SJCRH30 (cell line): ENCODE data around the gene HCAR1. TPM values are rescaled to one million over a fixed set of nuclear protein-coding genes. Genes with fewer than 3 reads are reported as not detected.
"Not testable (repeated sequence)": the region's sequence is repeated elsewhere in the genome, so short reads cannot be mapped to it uniquely, and the experiment has no call there.

Experiments used
- DNase-seq, 2 experiments: peaks; one replicate each; pipeline ENCODE4 v3.0.0-alpha.2; 2015 to 2020
- H3K27ac ChIP-seq: fragments of 250-450 bp; sonication (Bioruptor Pico); 2 replicates; pipeline ENCODE4 v1.5.1; 2020; ENCODE audit warnings: mild to moderate bottlenecking, moderate library complexity
- H3K27me3 ChIP-seq: fragments of 250-450 bp; sonication (Bioruptor Pico); 2 replicates; pipeline ENCODE4 v1.5.1; 2020; ENCODE audit warnings: mild to moderate bottlenecking, moderate library complexity
- H3K36me3 ChIP-seq: fragments of 250-450 bp; sonication (Bioruptor Pico); 2 replicates; pipeline ENCODE4 v1.5.1; 2020; ENCODE audit warnings: mild to moderate bottlenecking, moderate library complexity
- H3K4me1 ChIP-seq: fragments of 250-450 bp; sonication (Bioruptor Pico); 2 replicates; pipeline ENCODE4 v1.5.1; 2020; ENCODE audit warnings: mild to moderate bottlenecking, moderate library complexity
- H3K4me3 ChIP-seq: fragments of 250-450 bp; sonication (Bioruptor Pico); 2 replicates; pipeline ENCODE4 v1.5.1; 2020; ENCODE audit warnings: mild to moderate bottlenecking, moderate library complexity
- H3K9me3 ChIP-seq: fragments of 250-450 bp; sonication (Bioruptor Pico); replicated peaks from 2 replicates; pipeline ENCODE4 v1.5.1; 2020; ENCODE audit warnings: mild to moderate bottlenecking, moderate library complexity
- total RNA-seq: library from RNA; depleted of rRNA; stranded (reverse); fragments of >200 nt; shearing (Covaris generic); gene quantifications from 2 replicates; pipeline ENCODE4 v1.2.3, GENCODE V29; 2014; rRNA removed

HCAR1 gene
- total RNA-seq, 1 experiment from 2014 or later: not detected

GRCh38 chr12:122701481-122701880, 29.2 kb downstream of the HCAR1 start:
- Histone ChIP-seq H3K27ac (peak overlapping the region; percentile 48; the same call in 1 of the 2 replicates), H3K4me3 (peak overlapping the region; percentile 19; the same call in 1 of the 2 replicates)
- H3K36me3 ChIP-seq, H3K9me3 ChIP-seq, H3K27me3 ChIP-seq, H3K4me1 ChIP-seq: not testable (repeated sequence)
- DNase-seq: peak; percentile 29 to 66

DNA sequence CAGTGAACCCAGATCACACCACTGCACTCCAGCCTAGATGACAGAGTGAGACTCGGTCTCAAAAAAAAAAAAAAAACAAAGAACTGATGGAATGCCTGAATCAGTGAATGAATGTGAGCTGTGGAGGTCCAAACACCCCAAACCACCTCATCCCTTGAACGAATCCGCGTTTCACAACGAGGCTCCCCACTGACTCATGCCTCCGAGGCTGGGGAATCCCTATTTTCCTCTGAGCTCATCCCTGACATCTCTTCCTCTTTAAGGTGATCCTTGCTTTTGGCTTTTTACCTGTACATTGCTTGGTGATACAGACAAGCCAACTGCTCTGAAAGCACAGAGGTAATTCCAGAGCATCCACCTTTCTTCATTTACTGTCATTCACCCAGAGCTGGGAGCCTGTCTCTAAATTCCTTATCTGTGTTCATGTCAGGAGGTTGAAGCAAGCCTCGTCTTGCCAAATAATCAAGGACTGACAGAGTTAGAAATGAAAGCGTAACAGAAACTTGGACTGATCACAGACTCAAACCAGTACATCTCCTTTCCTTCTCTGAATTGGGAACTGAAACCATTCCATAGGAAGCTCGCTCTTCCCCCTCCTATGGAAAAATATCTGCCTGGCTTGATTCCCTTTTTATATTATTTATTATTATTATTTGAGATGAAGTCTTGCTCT, 30.5 kb downstream of the HCAR1 start:
- H3K27me3 ChIP-seq, H3K36me3 ChIP-seq, H3K9me3 ChIP-seq, H3K4me1 ChIP-seq, DNase-seq, H3K27ac ChIP-seq, H3K4me3 ChIP-seq: not testable (repeated sequence)

DNA sequence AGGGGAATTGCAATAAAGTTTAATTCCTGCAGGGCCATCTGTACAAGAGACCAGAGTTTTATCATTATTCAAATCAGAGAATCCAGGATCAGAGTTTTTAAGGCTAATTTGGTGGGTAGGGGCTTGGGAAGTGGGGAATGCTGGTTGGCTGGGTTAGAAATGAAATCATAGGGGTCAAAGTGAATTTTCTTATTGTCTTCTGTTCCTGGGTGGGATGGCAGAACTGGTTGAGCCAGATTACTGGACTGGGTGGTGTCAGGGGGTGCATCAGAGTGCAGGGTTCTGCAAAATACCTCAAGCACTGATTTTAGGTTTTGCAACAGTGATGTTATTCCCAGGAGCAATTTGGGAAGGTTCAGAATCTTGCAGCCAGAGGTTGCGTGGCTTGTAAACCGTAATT, 33.7 kb downstream of the HCAR1 start:
- not testable (repeated sequence) for H3K4me1 ChIP-seq, H3K27me3 ChIP-seq, H3K27ac ChIP-seq, H3K36me3 ChIP-seq, DNase-seq, H3K9me3 ChIP-seq, H3K4me3 ChIP-seq

DNA sequence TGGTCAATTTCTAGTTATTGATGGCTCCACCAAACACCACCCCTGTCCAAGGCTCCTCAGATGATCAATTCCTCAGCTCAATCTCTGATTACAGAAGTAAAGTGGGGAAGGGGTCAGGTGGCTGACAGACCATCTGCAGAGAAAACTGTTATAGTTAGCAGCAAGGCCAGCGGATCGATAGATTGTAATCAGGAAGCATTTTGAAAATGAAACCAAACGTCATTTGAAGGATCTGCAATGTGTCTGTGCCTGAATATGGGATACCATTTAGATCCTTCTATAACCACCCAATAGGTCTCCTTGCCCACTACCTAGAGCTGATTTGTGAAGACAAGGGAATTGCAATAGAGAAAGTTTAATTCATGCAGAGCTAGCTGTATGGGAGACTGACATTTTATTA, 39.1 kb downstream of the HCAR1 start:
- no peak overlapping the region for H3K27ac ChIP-seq
- DNase-seq: no peak
- no peaks in the 10 kb centered on the region for H3K27me3 ChIP-seq
- H3K4me1 ChIP-seq: no peaks in the 10 kb centered on the region
- H3K9me3 ChIP-seq: no peaks in the 10 kb centered on the region
- H3K36me3 ChIP-seq: no peaks in the 10 kb centered on the region
- H3K4me3 ChIP-seq: no peak overlapping the region

DNA sequence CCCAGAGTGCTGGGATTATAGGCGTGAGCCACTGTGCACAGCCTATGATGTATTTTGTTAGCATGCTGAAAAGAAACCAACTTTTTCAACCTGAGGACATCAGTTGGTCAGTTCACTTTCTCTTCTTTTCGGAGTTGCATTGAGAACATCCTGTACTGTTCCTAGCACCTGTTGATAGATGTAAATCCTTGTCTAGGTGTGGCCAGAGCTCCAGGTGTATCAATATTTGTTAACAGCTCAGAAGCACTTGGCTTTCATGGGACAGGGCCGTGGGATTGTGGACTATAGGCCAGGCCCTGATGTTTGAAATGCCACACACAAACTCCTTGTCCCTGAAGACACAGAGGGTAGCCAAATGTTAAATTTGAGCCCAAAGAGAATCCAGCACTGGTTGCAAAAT, 42.4 kb downstream of the HCAR1 start:
- Histone ChIP-seq H3K27ac (no peak overlapping the region), H3K4me3 (no peak overlapping the region), H3K9me3 (no peaks in the 10 kb centered on the region), H3K4me1 (no peaks in the 10 kb centered on the region), H3K36me3 (no peaks in the 10 kb centered on the region), H3K27me3 (no peaks in the 10 kb centered on the region)
- DNase-seq: no peak

DNA sequence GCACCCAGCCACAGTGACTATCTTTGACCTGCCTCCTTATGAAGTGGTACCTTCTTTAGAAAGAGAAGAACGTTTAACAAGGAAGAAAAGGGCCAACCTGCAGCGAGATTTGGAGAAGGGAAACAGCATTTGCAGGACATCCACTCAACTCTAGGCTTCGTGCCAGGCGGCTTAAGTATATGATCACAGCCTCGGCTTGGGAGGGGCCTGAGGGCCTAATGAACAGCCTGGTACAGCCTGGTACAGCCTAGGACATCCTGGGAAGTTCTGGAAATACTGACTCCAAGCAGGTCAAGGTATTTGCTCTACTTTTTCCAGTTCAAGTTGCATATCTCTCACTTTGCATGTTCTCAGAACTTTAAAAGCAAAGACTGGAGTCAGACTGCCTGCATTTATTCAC, 43.6 kb downstream of the HCAR1 start:
- H3K4me1 ChIP-seq: no peaks in the 10 kb centered on the region
- no peaks in the 10 kb centered on the region for H3K36me3 ChIP-seq
- H3K9me3 ChIP-seq: no peaks in the 10 kb centered on the region
- DNase-seq: peak; percentile 60 to 73
- no peaks in the 10 kb centered on the region for H3K27me3 ChIP-seq
- H3K4me3 ChIP-seq: no peak overlapping the region
- no peak overlapping the region for H3K27ac ChIP-seq

DNA sequence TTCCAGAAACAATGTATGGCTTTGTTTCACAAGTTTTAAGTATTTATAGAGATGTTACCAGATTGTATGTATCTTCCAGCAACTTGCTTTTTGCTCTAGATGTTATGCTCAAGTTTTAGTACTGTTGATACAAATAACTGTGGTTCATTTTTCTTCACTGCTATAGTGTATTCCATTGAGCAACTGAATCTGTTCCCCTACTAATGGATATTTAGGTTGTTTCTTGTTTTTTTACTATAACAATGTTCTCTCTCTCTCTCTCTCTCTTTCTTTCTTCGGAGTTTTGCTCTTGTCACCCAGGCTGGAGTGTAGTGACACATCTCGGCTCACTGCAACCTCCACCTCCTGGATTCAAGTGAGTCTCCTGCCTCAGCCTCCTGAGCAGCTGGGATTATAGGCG, 44.1 kb downstream of the HCAR1 start:
- H3K27me3 ChIP-seq: no peaks in the 10 kb centered on the region
- no peak overlapping the region for H3K4me3 ChIP-seq

DNA sequence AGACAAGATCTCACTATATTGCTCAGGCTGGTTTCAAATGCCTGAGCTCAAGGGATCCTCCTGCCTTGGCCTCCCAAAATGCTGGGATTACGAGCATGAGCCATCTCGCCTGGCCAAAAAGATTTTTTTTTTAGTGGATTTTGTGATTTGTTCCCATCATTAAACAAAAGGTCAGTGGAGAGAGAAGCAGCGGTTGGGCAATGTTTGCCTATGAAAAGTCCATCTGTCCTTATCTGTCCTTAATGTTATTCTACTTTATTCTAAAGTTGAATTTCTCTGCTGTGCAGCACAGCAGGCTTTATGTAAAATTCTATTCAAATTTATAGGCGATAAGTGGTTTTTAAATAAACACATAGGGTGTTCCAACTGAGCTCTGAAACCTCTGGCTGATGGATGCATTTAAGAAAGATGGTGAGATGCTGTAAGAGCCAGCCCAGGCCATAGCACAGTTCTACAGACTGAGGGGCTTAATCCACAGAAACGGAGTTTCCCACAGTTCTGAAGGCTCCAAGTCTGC, 46.3 kb downstream of the HCAR1 start:
- Histone ChIP-seq H3K4me3 (no peak overlapping the region), H3K36me3 (no peaks in the 10 kb centered on the region), H3K27me3 (no peaks in the 10 kb centered on the region), H3K9me3 (no peaks in the 10 kb centered on the region), H3K27ac (no peak overlapping the region), H3K4me1 (peaks cover 7% of the 10 kb centered on the region)
- DNase-seq: no peak

More for the DNA sequence above, 44.1 kb downstream of the HCAR1 start:
- DNase-seq: no peak
- no peak overlapping the region for H3K27ac ChIP-seq
- H3K36me3 ChIP-seq: no peaks in the 10 kb centered on the region
- H3K9me3 ChIP-seq: no peaks in the 10 kb centered on the region
- H3K4me1 ChIP-seq: no peaks in the 10 kb centered on the region

GRCh38 chr12:122681814-122682213, 48.8 kb downstream of the HCAR1 start:
- Histone ChIP-seq H3K27me3 (no peaks in the 10 kb centered on the region), H3K9me3 (no peaks in the 10 kb centered on the region), H3K4me3 (no peak overlapping the region), H3K36me3 (no peaks in the 10 kb centered on the region), H3K4me1 (peaks cover 13% of the 10 kb centered on the region), H3K27ac (no peak overlapping the region)
- no peak for DNase-seq

DNA sequence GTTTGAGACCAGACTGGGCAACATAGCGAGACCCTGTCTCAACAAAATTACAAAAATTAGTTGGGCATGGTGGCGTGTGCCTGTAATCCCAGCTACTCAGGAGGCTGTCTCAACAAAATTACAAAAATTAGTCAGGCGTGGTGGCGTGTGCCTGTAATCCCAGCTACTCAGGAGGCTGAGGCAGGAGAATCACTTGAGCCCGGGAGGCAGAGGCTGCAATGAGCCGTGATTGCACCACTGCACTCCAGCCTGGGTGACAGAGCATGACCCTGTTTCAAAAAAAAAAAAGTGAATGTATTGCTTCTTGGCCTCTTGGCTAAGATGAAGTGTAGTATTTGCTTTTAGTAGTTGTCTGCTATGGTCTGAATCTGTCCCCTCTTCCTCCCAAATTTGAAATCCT, 49.7 kb downstream of the HCAR1 start:
- not testable (repeated sequence) for DNase-seq, H3K4me3 ChIP-seq, H3K27ac ChIP-seq, H3K36me3 ChIP-seq, H3K27me3 ChIP-seq, H3K9me3 ChIP-seq
- peaks cover 13% of the 10 kb centered on the region for H3K4me1 ChIP-seq

- not testable (repeated sequence) for H3K27ac ChIP-seq, DNase-seq, H3K4me3 ChIP-seq, H3K9me3 ChIP-seq, H3K36me3 ChIP-seq, H3K27me3 ChIP-seq
- H3K4me1 ChIP-seq: peaks cover 13% of the 10 kb centered on the region
Measured at GRCh38 chr12:122676781-122677180, 53.9 kb downstream of the HCAR1 start.

Other genes starting within 250 kb of the HCAR1 start
- gene ZCCHC8, start 229.9 kb downstream of the HCAR1 start, total RNA-seq: 20.3 and 25.2 TPM in 2 replicates
- gene RSRC2, start 203.9 kb downstream of the HCAR1 start, total RNA-seq: 66.3 and 88.0 TPM in 2 replicates
- 63.3 and 75.4 TPM in 2 replicates for gene KNTC1, start 203.6 kb downstream of the HCAR1 start, total RNA-seq
- gene HCAR2, start 27.5 kb downstream of the HCAR1 start, total RNA-seq: not detected in 2 replicates
- gene HCAR3, start 14.0 kb downstream of the HCAR1 start, total RNA-seq: not detected in 2 replicates
- gene DENR, start 22.0 kb upstream of the HCAR1 start, total RNA-seq: 77.2 and 82.5 TPM in 2 replicates
- 0.18 and 0.38 TPM in 2 replicates for gene CCDC62, start 43.7 kb upstream of the HCAR1 start, total RNA-seq
- gene HIP1R, start 104.6 kb upstream of the HCAR1 start, total RNA-seq: 6.5 and 9.8 TPM in 2 replicates
- gene VPS37B, start 165.3 kb upstream of the HCAR1 start, total RNA-seq: 33.2 and 34.2 TPM in 2 replicates
- gene ABCB9, start 235.6 kb upstream of the HCAR1 start, total RNA-seq: 5.9 and 7.1 TPM in 2 replicates
- 5.9 and 6.7 TPM in 2 replicates for gene OGFOD2, start 244.4 kb upstream of the HCAR1 start, total RNA-seq
- 135 and 144 TPM in 2 replicates for gene ARL6IP4, start 249.8 kb upstream of the HCAR1 start, total RNA-seq